ENCODE measurements around the gene NRG2. TPM values are rescaled to one million over a fixed set of nuclear protein-coding genes. Genes with fewer than 3 reads are reported as not detected.

NRG2 gene
- total RNA-seq, 1 donor from 2014 or later = 12.8 TPM

GRCh38 chr5:140018096-140018481 lies 25.0 kb downstream of the NRG2 start:
- H3K4me1 ChIP-seq = peaks cover 0 to 6% of the 10 kb centered on the region in 2 donors
- TF ChIP-seq CTCF (IDR thresholded peaks at IDR 0.05) = no peak
- no peak overlapping the region for H3K4me3 ChIP-seq
- no peak overlapping the region for H3K27ac ChIP-seq
- intact Hi-C loops (cut with DNase I) = no loop called here
- no peaks in the 10 kb centered on the region for H3K36me3 ChIP-seq
- H3K9me3 ChIP-seq = no peaks in the 10 kb centered on the region
- DNase-seq (ENCODE audit: low spot score in 2 of 2) = no peak
- H3K27me3 ChIP-seq = no peaks in the 10 kb centered on the region

DNA sequence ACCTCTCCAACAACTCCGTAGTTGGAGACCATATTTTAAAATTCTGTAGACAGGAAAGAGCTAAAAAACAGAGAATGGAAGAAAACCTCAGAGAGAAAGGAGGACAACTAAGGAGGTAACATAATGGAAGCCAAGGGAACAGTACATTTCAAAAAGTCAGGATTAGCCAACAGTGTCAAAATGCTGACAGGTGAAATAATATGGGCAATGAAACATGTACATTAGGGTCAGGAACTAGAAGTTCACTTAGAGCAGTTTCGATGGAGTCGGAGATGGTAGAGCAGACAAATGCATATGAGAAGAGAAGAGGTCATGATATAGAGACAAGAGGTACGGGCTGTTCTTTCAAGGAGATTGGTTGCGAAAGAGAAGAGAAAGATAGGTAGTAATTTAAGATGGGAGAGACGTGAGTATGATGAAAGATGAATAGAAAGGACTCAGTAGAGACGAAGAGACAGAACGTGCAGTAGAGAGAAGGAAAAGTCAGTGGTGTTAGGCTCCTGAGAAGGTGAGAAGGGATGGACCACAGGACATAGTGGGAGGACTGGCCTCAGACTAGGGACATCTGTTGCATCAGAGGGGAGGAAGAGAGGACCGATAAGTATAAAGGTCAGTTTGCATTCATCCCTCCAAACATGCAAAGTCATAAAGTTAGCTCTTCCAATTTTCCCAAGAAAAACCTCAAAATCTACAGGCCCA lies 25.6 kb downstream of the NRG2 start:
- intact Hi-C loops (cut with DNase I) = no loop called here
- Histone ChIP-seq H3K36me3 (no peaks in the 10 kb centered on the region), H3K4me1 (peaks cover 0 to 6% of the 10 kb centered on the region in 2 donors), H3K9me3 (no peaks in the 10 kb centered on the region), H3K27me3 (no peaks in the 10 kb centered on the region), H3K4me3 (no peak overlapping the region), H3K27ac (no peak overlapping the region)
- TF ChIP-seq CTCF (IDR thresholded peaks at IDR 0.05) = no peak
- DNase-seq (ENCODE audit: low spot score in 2 of 2) = no peak

- Histone ChIP-seq H3K27me3 (no peaks in the 10 kb centered on the region), H3K27ac (no peak overlapping the region), H3K36me3 (no peaks in the 10 kb centered on the region), H3K9me3 (no peaks in the 10 kb centered on the region), H3K4me1 (no peaks in the 10 kb centered on the region), H3K4me3 (no peak overlapping the region)
- TF ChIP-seq CTCF (IDR thresholded peaks at IDR 0.05) = no peak
- intact Hi-C loops (cut with DNase I) = no loop called here
- no peak for DNase-seq (ENCODE audit: low spot score in 2 of 2)
Measured at GRCh38 chr5:140015706-140016105, 27.4 kb downstream of the NRG2 start.

GRCh38 chr5:140014751-140015150 lies 28.3 kb downstream of the NRG2 start:
- H3K9me3 ChIP-seq = no peaks in the 10 kb centered on the region

DNA sequence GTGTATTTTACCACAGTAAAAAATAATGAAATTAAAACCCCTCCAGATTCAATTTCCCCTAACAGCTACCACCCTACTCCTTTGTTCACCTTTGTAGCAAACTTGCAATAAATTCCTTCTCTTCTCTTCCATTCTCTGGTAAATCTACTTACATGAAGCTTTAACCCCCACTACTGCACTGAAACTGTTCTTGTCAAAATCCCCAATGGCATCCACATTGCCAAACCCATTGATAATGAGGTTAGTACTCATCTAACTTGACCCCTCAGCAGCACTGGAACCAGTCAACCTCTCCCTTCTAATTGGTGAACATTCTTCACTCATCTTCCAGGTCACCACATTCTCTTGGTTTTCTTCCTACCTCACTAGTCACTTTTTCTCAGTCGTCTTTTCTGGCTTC lies 29.6 kb downstream of the NRG2 start:
- DNase-seq (ENCODE audit: low spot score in 2 of 2) = no peak
- Histone ChIP-seq H3K27ac (no peak overlapping the region), H3K4me1 (no peaks in the 10 kb centered on the region), H3K9me3 (no peaks in the 10 kb centered on the region), H3K4me3 (no peak overlapping the region), H3K27me3 (no peaks in the 10 kb centered on the region), H3K36me3 (no peaks in the 10 kb centered on the region)
- intact Hi-C loops (cut with DNase I) = no loop called here
- TF ChIP-seq CTCF (IDR thresholded peaks at IDR 0.05) = no peak

More at GRCh38 chr5:140014751-140015150, 28.3 kb downstream of the NRG2 start:
- DNase-seq (ENCODE audit: low spot score in 2 of 2) = no peak
- H3K27ac ChIP-seq = no peak overlapping the region
- no peak overlapping the region for H3K4me3 ChIP-seq
- H3K4me1 ChIP-seq = no peaks in the 10 kb centered on the region
- intact Hi-C loops (cut with DNase I) = no loop called here
- no peaks in the 10 kb centered on the region for H3K27me3 ChIP-seq
- H3K36me3 ChIP-seq = no peaks in the 10 kb centered on the region
- no peak for TF ChIP-seq CTCF (IDR thresholded peaks at IDR 0.05)

- Histone ChIP-seq H3K9me3 (no peaks in the 10 kb centered on the region), H3K4me3 (no peak overlapping the region), H3K36me3 (no peaks in the 10 kb centered on the region), H3K4me1 (no peaks in the 10 kb centered on the region), H3K27me3 (no peaks in the 10 kb centered on the region), H3K27ac (no peak overlapping the region)
- TF ChIP-seq CTCF (IDR thresholded peaks at IDR 0.05) = no peak
- intact Hi-C loops (cut with DNase I) = no loop called here
- DNase-seq (ENCODE audit: low spot score in 2 of 2) = no peak
Measured at GRCh38 chr5:140012443-140012842, 30.7 kb downstream of the NRG2 start.

All from ascending aorta (tissue), 2 donors.